Umbilical cord (tissue), 2 donors: ENCODE data around the gene PTPRG. TPM values are rescaled to one million over a fixed set of nuclear protein-coding genes. Genes with fewer than 3 reads are reported as not detected.
"Not testable (repeated sequence)": the region's sequence is repeated elsewhere in the genome, so short reads cannot be mapped to it uniquely, and the experiment has no call there.

ENCODE experiments used
- DNase-seq: peaks from one replicate; pipeline ENCODE4 v3.0.0-alpha.2; 2015; ENCODE audit warnings: low spot score
- total RNA-seq: library from RNA; depleted of rRNA; stranded (reverse); fragments of >200 nt; gene quantifications from one replicate; pipeline ENCODE4 v1.2.3, GENCODE V29; 2014; ENCODE audit warnings: low replicate concordance; ENCODE audit not compliant: insufficient read depth

PTPRG gene
- total RNA-seq, 1 donor from 2014 or later = 84.0 TPM

GRCh38 chr3:61991706-61992105 lies 430.3 kb downstream of the PTPRG start:
- no peak for DNase-seq

GRCh38 chr3:61996366-61996765 lies 435.0 kb downstream of the PTPRG start:
- DNase-seq = no peak

GRCh38 chr3:61997101-61997500 lies 435.7 kb downstream of the PTPRG start:
- peak; percentile 85 for DNase-seq

- no peak for DNase-seq
These were observed 442.5 kb downstream of the PTPRG start for GRCh38 chr3:62003835-62004234.

- peak; percentile 27 for DNase-seq
These were observed 445.7 kb downstream of the PTPRG start for GRCh38 chr3:62007036-62007435.

GRCh38 chr3:62010989-62011388 lies 449.6 kb downstream of the PTPRG start:
- no peak for DNase-seq

- peak; percentile 70 for DNase-seq
These were observed 450.3 kb downstream of the PTPRG start for GRCh38 chr3:62011666-62012065.

GRCh38 chr3:62013951-62014350 lies 452.6 kb downstream of the PTPRG start:
- DNase-seq = no peak

GRCh38 chr3:62015111-62015510 lies 453.7 kb downstream of the PTPRG start:
- no peak for DNase-seq

- DNase-seq = no peak
These were observed 458.5 kb downstream of the PTPRG start for GRCh38 chr3:62019906-62020305.

GRCh38 chr3:62020706-62021105 lies 459.3 kb downstream of the PTPRG start:
- DNase-seq = no peak

- DNase-seq = no peak
These were observed 460.9 kb downstream of the PTPRG start for GRCh38 chr3:62022312-62022711.

GRCh38 chr3:62024882-62025281 lies 463.5 kb downstream of the PTPRG start:
- no peak for DNase-seq

- DNase-seq = no peak
These were observed 464.5 kb downstream of the PTPRG start for GRCh38 chr3:62025913-62026312.

GRCh38 chr3:62027241-62027640 lies 465.9 kb downstream of the PTPRG start:
- no peak for DNase-seq

GRCh38 chr3:62027796-62028195 lies 466.4 kb downstream of the PTPRG start:
- no peak for DNase-seq

GRCh38 chr3:62028236-62028635 lies 466.9 kb downstream of the PTPRG start:
- DNase-seq = no peak

GRCh38 chr3:62032738-62033137 lies 471.4 kb downstream of the PTPRG start:
- no peak for DNase-seq

- no peak for DNase-seq
These were observed 474.2 kb downstream of the PTPRG start for GRCh38 chr3:62035402-62036057.

- DNase-seq = no peak
These were observed 475.4 kb downstream of the PTPRG start for GRCh38 chr3:62036726-62037125.

- DNase-seq = not testable (repeated sequence)
These were observed 477.4 kb downstream of the PTPRG start for GRCh38 chr3:62038798-62039197.

- DNase-seq = no peak
These were observed 478.2 kb downstream of the PTPRG start for GRCh38 chr3:62039586-62039985.

GRCh38 chr3:62041681-62042080 lies 480.3 kb downstream of the PTPRG start:
- no peak for DNase-seq

- no peak for DNase-seq
These were observed 483.6 kb downstream of the PTPRG start for GRCh38 chr3:62044874-62045411.
